Type B pancreatic cell (in vitro differentiated cells): Measurements from ENCODE around the gene DYNC1I2. TPM values are rescaled to one million over a fixed set of nuclear protein-coding genes. Genes with fewer than 3 reads are reported as not detected.

Source experiments
- DNase-seq: peaks from one replicate; pipeline ENCODE4 v3.0.0; 2021; ENCODE audit warnings: mixed read lengths; ENCODE audit not compliant: unreplicated experiment; ENCODE audit errors: extremely low spot score
- H3K27ac Mint-ChIP-seq: 2 replicates; pipeline ENCODE4 v1.8.0; 2021; ENCODE audit warnings: mild to moderate bottlenecking, mixed read lengths
- H3K27me3 Mint-ChIP-seq: 2 replicates; pipeline ENCODE4 v1.8.0; 2021; ENCODE audit warnings: mixed read lengths
- H3K36me3 Mint-ChIP-seq: 2 replicates; pipeline ENCODE4 v1.8.0; 2021; ENCODE audit warnings: mixed read lengths
- H3K4me1 Mint-ChIP-seq: one replicate; pipeline ENCODE4 v1.8.0; 2021; ENCODE audit warnings: mixed read lengths; ENCODE audit not compliant: unreplicated experiment
- H3K4me3 Mint-ChIP-seq: 2 replicates; pipeline ENCODE4 v1.8.0; 2021; ENCODE audit warnings: mild to moderate bottlenecking, mixed read lengths
- H3K9me3 Mint-ChIP-seq: 2 replicates; pipeline ENCODE4 v1.8.0; 2021; ENCODE audit warnings: mixed read lengths
- CTCF ChIP-seq: fragments of 200-600 bp; sonication (generic); conservative IDR thresholded peaks from 2 replicates; pipeline ENCODE4 v1.5.0; 2021; ENCODE audit warnings: antibody characterized with exemption, mild to moderate bottlenecking
- total RNA-seq: library from RNA; stranded (reverse); gene quantifications from 2 replicates; pipeline ENCODE4 v1.2.1, GENCODE V29; 2021; ENCODE audit warnings: low replicate concordance

The DYNC1I2 gene
- total RNA-seq, 1 donor from 2014 or later, result 115 TPM

GRCh38 chr2:171718720-171719119 is 31.5 kb downstream of the DYNC1I2 start:
- peaks cover 3% of the 10 kb centered on the region for H3K4me1 Mint-ChIP-seq
- H3K27me3 Mint-ChIP-seq, result no peaks in the 10 kb centered on the region
- no peaks in the 10 kb centered on the region for H3K9me3 Mint-ChIP-seq

GRCh38 chr2:171719660-171720059 is 32.4 kb downstream of the DYNC1I2 start:
- no peak for TF ChIP-seq CTCF

More at GRCh38 chr2:171718720-171719119, 31.5 kb downstream of the DYNC1I2 start:
- Mint-ChIP-seq H3K27ac (no peak overlapping the region), H3K4me3 (no peak overlapping the region), H3K36me3 (peaks cover 5% of the 10 kb centered on the region)
- DNase-seq, result no peak
- no peak for TF ChIP-seq CTCF

GRCh38 chr2:171723716-171724683 is 36.7 kb downstream of the DYNC1I2 start:
- H3K4me1 Mint-ChIP-seq, result peaks cover 14% of the 10 kb centered on the region
- H3K36me3 Mint-ChIP-seq, result peaks cover 21% of the 10 kb centered on the region
- no peak overlapping the region for H3K27ac Mint-ChIP-seq
- no peak for TF ChIP-seq CTCF
- H3K4me3 Mint-ChIP-seq, result no peak overlapping the region
- H3K9me3 Mint-ChIP-seq, result no peaks in the 10 kb centered on the region
- H3K27me3 Mint-ChIP-seq, result no peaks in the 10 kb centered on the region
- no peak for DNase-seq

More at GRCh38 chr2:171719660-171720059, 32.4 kb downstream of the DYNC1I2 start:
- peaks cover 9% of the 10 kb centered on the region for H3K36me3 Mint-ChIP-seq
- H3K4me1 Mint-ChIP-seq, result peaks cover 8% of the 10 kb centered on the region
- H3K9me3 Mint-ChIP-seq, result no peaks in the 10 kb centered on the region
- DNase-seq, result no peak
- no peak overlapping the region for H3K4me3 Mint-ChIP-seq
- no peak overlapping the region for H3K27ac Mint-ChIP-seq
- no peaks in the 10 kb centered on the region for H3K27me3 Mint-ChIP-seq

GRCh38 chr2:171726847-171727450 is 39.7 kb downstream of the DYNC1I2 start:
- H3K27ac Mint-ChIP-seq, result no peak overlapping the region
- no peaks in the 10 kb centered on the region for H3K27me3 Mint-ChIP-seq
- DNase-seq, result no peak
- no peak for TF ChIP-seq CTCF
- peaks cover 14% of the 10 kb centered on the region for H3K4me1 Mint-ChIP-seq
- H3K4me3 Mint-ChIP-seq, result no peak overlapping the region
- peaks cover 34% of the 10 kb centered on the region for H3K36me3 Mint-ChIP-seq
- H3K9me3 Mint-ChIP-seq, result no peaks in the 10 kb centered on the region

GRCh38 chr2:171728989-171729951 is 42.0 kb downstream of the DYNC1I2 start:
- no peaks in the 10 kb centered on the region for H3K9me3 Mint-ChIP-seq
- no peak for DNase-seq
- H3K27me3 Mint-ChIP-seq, result no peaks in the 10 kb centered on the region
- no peak overlapping the region for H3K4me3 Mint-ChIP-seq
- H3K27ac Mint-ChIP-seq, result no peak overlapping the region
- no peak for TF ChIP-seq CTCF
- H3K4me1 Mint-ChIP-seq, result peaks cover 6% of the 10 kb centered on the region
- peaks cover 48% of the 10 kb centered on the region for H3K36me3 Mint-ChIP-seq
